LNCaP clone FGC (cell line): ENCODE data around the gene RUVBL2.

Experiments
- DNase-seq: peaks from one replicate; pipeline ENCODE4 v3.0.0-alpha.2; 2011; ENCODE audit warnings: low read depth
- H3K4me3 ChIP-seq: 2 replicates; pipeline ENCODE4 v1.5.1; 2011; ENCODE audit warnings: mild to moderate bottlenecking, low read depth, low read length, control low read depth
- CTCF ChIP-seq: IDR thresholded peaks from 2 replicates; pipeline ENCODE4 v1.5.1; 2012; ENCODE audit warnings: mild to moderate bottlenecking; ENCODE audit not compliant: control insufficient read depth, insufficient read depth; ENCODE audit errors: extremely low read depth

Gene RUVBL2

DNA sequence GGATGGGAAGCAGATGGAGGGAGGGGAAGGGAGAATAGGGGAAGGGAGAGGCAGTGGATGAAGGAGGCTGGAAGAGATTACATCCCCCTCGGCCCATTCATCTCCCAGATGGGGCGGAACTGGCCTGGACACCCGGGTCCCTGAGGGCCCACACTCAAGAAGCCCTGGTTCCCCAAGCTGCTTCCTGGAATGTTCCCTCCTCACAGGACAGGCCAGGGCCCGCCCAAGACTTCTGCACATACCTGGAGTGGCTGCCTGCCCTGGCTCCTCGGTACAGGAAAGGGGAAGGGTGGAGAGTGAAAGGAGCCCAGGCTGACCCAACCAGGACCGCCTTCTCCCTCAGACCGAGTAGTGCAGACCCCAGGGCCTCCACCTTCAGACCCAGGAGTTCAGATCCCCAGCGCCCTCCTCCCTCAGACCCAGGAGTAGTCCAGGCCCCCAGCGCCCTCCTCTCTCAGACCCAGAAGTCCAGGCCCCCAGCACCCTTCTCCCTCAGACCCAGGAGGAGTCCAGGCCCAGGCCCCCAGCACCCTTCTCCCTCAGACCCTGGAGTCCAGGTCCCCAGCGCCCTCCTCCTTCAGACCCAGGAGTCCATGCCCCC is 70.4 kb downstream of the RUVBL2 start:
- peak overlapping the region; percentile 28; the same call in 1 of the 2 replicates for H3K4me3 ChIP-seq
- DNase-seq, result no peak
- TF ChIP-seq CTCF, result no peak

- no peak for DNase-seq
- TF ChIP-seq CTCF, result no peak
- peak within 1 kb of the TSS; percentile 28; the same call in 1 of the 2 replicates for H3K4me3 ChIP-seq
These were observed 71.3 kb downstream of the RUVBL2 start, which contains the start of gene NTF4 for GRCh38 chr19:49064768-49065611. TSS of gene NTF4 (minus strand) at chr19:49064818. CDS start at chr19:49061997, 2,821 bp downstream.
